Stimulated activated naive CD8-positive, alpha-beta T cell treated with anti-CD3 and anti-CD28 coated beads, Interleukin-15, amount 100 ng/mL, for 72 hours (primary cell): ENCODE results near the gene KCNC2.

Experiments
- ATAC-seq: fragments of 150-1000 bp; cut with Tn5 transposase; 2 replicates; pipeline ENCODE4 v1.10.0; 2021; ENCODE audit warnings: mild to moderate bottlenecking, moderate library complexity
- DNase-seq, 2 donors: peaks; one replicate each; pipeline ENCODE4 v3.0.0; 2021 to 2022
- H3K27ac Mint-ChIP-seq, 2 donors: one replicate each; pipeline ENCODE4 v1.8.0; 2022; ENCODE audit warnings: mild to moderate bottlenecking in 2 of 2, mixed read lengths in 2 of 2, moderate library complexity in 2 of 2
- H3K27me3 Mint-ChIP-seq: one replicate; pipeline ENCODE4 v1.8.0; 2022; ENCODE audit warnings: mixed read lengths
- H3K4me1 Mint-ChIP-seq: one replicate; pipeline ENCODE4 v1.8.0; 2022; ENCODE audit warnings: mild to moderate bottlenecking, mixed read lengths
- H3K4me3 Mint-ChIP-seq, 2 donors: one replicate each; pipeline ENCODE4 v1.8.0; 2022; ENCODE audit warnings: mild to moderate bottlenecking in 2 of 2, mixed read lengths in 2 of 2, moderate library complexity in 1 of 2
- H3K9me3 Mint-ChIP-seq, 2 donors: one replicate each; pipeline ENCODE4 v1.8.0; 2022; ENCODE audit warnings: mixed read lengths in 2 of 2

The KCNC2 gene

DNA sequence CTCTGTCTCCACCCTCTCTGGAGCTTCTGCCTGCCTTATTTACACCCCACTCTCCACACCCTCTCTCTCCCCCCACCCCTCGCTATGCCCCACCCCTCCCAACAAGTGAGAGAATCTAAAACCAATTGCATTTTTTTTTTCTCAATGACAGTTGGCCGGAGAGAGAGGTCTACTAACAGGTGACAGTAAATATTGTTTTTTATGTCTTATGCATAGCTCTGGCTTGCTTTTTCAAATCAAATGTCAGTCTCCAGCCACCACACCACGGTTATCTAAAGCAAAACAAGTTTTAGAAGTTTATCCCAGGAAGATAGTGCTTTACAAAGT is at the start of gene KCNC2:
Gene KCNC2 (minus strand): TSS at position 28 of the 327 bp plus-strand sequence.
- ATAC-seq (no peak), DNase-seq (no peak)
- Mint-ChIP-seq H3K9me3 (peaks cover 6 to 7% of the 10 kb centered on the region in 2 donors), H3K27me3 (peaks cover 54% of the 10 kb centered on the region), H3K27ac (no peak within 1 kb of the TSS), H3K4me1 (peaks cover 11% of the 10 kb centered on the region), H3K4me3 (peak within 1 kb of the TSS in 1 of 2 donors; percentile 1)

DNA sequence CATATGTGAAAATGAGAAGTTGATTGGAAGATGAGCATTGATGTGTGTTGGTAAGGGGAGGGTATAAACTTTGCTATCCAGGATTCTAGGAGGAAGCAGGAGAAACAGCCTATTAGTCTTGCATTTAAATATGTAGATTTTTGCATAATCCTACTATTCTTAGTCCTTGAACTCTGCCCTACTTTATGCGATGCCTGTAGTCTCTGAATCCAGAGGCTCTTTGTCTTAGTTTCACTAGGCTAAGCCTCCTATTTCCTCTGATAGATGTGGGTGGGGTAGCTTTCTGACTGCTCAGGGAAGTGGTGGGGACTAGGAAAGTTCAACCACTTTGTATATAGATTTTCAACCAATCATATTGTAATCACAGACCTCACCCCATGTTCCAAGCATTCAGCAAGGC is 49.5 kb upstream of the KCNC2 start:
- no peak overlapping the region for H3K4me3 Mint-ChIP-seq
- H3K27ac Mint-ChIP-seq, result peak overlapping the region in 1 of 2 donors; percentile 13
- H3K27me3 Mint-ChIP-seq, result no peaks in the 10 kb centered on the region

DNA sequence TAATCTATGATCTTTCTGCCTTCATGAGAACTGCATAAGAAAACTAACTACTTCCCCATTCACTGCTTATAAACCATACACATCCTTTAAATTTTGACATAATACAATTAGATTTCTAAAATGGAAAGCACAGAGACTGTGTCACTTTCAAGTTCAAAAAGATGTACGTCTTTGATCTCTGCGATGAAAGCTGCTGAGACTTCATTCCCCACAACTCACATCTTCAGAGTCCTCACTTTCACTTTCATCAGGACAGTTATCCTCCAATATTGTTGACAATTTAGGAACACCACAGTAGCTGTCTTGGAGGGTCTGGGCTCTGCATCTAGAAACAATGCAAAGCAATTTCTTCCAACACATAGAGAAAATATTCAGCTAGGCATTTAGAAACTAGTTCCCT is 47.9 kb upstream of the KCNC2 start:
- Mint-ChIP-seq H3K4me3 (peak overlapping the region in 1 of 2 donors; percentile 24), H3K9me3 (no peaks in the 10 kb centered on the region), H3K4me1 (peaks cover 10% of the 10 kb centered on the region), H3K27ac (peak overlapping the region in 1 of 2 donors; percentile 79), H3K27me3 (no peaks in the 10 kb centered on the region)
- DNase-seq (no peak), ATAC-seq (no peak)

More for the DNA sequence above, 49.5 kb upstream of the KCNC2 start:
- DNase-seq (no peak), ATAC-seq (no peak)
- H3K9me3 Mint-ChIP-seq, result no peaks in the 10 kb centered on the region
- peaks cover 10% of the 10 kb centered on the region for H3K4me1 Mint-ChIP-seq

DNA sequence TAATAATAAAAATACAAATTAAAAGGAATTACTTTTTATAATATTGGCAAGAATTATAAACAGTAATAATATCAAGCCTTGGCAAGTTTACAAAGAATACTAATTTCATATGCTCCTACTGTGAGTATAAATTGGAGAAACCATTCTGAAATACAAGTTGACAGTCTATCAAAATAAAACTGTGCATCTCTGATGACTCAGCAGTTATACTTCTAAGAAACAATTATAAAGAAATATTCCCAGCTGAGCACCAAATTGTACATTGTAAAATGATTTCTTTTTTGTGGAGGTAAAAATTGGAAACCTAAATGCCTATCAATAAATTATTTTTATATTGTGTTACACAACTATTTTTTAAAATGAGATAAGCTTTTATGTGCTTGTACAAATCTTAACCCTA is 35.5 kb upstream of the KCNC2 start:
- H3K4me1 Mint-ChIP-seq, result no peaks in the 10 kb centered on the region
- no peaks in the 10 kb centered on the region for H3K27me3 Mint-ChIP-seq
- peaks cover 7 to 8% of the 10 kb centered on the region in 2 donors for H3K9me3 Mint-ChIP-seq
- ATAC-seq (no peak), DNase-seq (no peak)
- no peak overlapping the region for H3K27ac Mint-ChIP-seq
- no peak overlapping the region for H3K4me3 Mint-ChIP-seq

DNA sequence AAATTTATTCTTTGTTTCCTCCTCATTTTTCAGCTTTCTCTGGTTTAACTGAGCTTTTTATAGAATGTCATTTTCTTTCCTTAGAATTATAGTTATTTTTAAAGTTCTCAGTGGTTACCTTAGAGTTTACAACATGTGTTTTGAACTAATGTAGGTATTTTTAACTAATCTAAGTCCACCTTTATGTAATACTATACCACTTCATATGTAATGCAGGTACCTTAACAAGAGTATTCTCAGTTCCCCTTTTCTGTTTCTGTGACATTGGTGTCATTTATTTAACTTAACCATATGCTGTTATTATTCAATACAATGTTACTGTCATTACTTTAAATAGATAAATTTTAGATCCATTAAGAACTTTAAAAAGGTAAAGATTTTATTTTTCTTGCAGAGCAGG is 30.3 kb upstream of the KCNC2 start:
- no peaks in the 10 kb centered on the region for H3K27me3 Mint-ChIP-seq
- H3K27ac Mint-ChIP-seq, result no peak overlapping the region
- no peaks in the 10 kb centered on the region for H3K4me1 Mint-ChIP-seq
- DNase-seq (no peak), ATAC-seq (no peak)
- H3K9me3 Mint-ChIP-seq, result peaks cover 7 to 8% of the 10 kb centered on the region in 2 donors
- no peak overlapping the region for H3K4me3 Mint-ChIP-seq

DNA sequence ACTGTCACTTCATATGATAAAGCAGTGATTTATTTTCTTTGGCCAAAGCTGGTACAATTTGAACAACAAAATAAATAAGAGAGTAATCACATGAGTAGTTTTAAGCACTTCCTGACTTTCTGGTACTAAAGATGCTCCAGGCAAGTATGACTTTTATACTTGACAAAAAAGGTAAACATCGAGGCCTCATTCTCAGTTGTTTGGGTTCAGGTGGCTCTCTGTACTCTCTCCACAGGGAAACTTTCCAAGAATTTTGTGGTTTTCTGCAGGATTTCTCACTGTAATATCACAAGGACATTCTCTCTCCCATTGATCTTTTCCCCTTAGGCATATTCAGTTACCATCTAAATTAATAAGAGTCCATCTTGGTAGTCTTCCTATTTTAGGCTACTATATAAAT is 26.6 kb upstream of the KCNC2 start:
- H3K27me3 Mint-ChIP-seq, result no peaks in the 10 kb centered on the region
- ATAC-seq (no peak), DNase-seq (no peak)
- H3K4me3 Mint-ChIP-seq, result no peak overlapping the region
- no peak overlapping the region for H3K27ac Mint-ChIP-seq
- no peaks in the 10 kb centered on the region for H3K4me1 Mint-ChIP-seq
- H3K9me3 Mint-ChIP-seq, result peaks cover 13% of the 10 kb centered on the region in 2 donors

DNA sequence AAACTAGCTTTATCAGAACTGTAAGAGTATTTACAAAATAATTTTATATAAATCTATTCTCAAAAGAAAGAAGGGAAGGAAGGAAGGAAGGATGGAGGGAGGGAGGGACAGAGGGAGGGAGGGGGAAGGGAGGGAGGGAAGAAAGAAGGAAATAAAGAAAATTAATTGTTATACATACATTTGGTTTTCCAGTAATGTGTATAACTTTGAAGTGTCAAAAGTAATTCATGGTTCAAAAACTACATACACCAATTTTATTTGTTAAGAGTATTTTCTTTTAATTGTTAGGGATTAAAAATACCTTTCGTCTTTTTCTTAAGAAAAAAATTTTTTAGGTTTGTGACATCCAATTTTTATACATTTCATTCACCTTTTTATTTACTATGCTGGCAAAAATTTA is 17.5 kb upstream of the KCNC2 start:
- H3K4me1 Mint-ChIP-seq, result no peaks in the 10 kb centered on the region
- DNase-seq, result no peak
- H3K27me3 Mint-ChIP-seq, result peaks cover 8% of the 10 kb centered on the region
- peaks cover 9 to 21% of the 10 kb centered on the region in 2 donors for H3K9me3 Mint-ChIP-seq
- H3K4me3 Mint-ChIP-seq, result no peak overlapping the region
- ATAC-seq, result no peak
- no peak overlapping the region for H3K27ac Mint-ChIP-seq

DNA sequence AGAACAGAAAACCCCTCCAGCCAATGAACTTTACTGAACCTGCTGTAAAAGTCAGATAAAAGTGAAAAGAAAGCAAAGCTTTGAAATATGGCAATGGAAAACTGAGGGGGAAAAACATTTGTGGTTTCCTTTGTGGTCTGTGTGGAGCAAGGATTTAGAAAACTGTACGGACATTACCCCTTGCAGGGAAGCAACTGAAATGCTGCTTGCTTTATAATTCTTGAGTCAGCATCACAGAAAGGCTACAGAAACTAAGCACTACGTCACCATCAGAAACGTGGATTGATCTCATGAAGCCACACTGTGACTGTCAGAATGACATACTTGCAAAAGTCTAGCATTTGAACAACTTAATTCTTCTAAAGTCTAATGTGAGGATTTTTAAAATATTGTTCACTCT is 2.4 kb upstream of the KCNC2 start:
- Mint-ChIP-seq H3K9me3 (peaks cover 0 to under 1% of the 10 kb centered on the region in 2 donors), H3K4me3 (no peak overlapping the region), H3K27me3 (peaks cover 38% of the 10 kb centered on the region), H3K4me1 (peaks cover 11% of the 10 kb centered on the region), H3K27ac (no peak overlapping the region)
- DNase-seq, result no peak
- ATAC-seq, result no peak

DNA sequence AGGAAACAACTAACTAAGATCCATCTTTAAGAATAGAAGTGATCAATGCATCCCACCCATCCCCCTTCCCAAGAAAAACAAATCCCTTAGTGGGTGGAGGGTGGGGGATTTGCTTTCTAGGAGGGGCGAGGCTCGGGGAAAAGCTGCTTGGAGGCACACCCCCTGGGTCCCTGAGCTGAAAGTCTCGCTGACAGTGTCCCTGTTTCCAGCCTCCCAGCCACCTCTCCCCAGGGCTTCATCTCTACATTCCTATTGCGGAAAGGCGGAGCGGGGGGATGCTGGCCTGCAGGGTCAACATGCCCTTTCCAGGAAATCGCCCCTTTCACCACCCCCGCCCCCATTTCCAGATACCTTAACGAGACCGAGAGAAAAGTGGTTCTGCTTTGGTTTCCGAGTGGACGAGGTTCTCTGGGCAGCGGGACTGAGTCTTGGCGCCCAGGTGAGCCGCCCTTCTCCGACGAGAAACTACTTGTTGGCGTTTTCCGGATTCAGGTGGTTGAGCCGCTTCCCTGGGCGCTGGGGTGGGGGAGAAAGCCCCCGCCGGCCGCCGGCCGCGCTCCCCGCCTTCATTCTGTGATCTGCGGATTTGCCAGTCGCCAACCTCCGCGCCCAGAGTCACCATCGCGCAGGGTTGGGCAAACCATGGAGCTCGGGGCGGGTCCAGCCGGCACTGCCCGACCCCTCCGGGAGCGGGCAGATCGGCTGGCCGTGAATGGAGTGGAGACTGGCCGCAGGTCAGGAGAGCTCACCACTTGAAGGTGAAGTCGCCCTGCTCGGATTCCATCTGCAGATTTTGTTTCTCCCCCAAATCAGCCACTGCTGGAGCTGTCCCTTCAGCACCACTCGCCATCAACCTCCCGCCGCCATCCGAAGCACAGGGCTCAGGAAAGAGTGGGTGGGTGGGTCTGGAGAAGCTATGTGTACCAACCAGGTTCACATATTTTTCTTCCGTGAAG is 505 bp downstream of the KCNC2 start:
- peaks cover 6 to 7% of the 10 kb centered on the region in 2 donors for H3K9me3 Mint-ChIP-seq
- peak overlapping the region in 1 of 2 donors; percentile 1 for H3K4me3 Mint-ChIP-seq
- H3K4me1 Mint-ChIP-seq, result peaks cover 11% of the 10 kb centered on the region
- ATAC-seq (peak; percentile 55), DNase-seq (no peak)
- peaks cover 54% of the 10 kb centered on the region for H3K27me3 Mint-ChIP-seq
- H3K27ac Mint-ChIP-seq, result no peak overlapping the region

DNA sequence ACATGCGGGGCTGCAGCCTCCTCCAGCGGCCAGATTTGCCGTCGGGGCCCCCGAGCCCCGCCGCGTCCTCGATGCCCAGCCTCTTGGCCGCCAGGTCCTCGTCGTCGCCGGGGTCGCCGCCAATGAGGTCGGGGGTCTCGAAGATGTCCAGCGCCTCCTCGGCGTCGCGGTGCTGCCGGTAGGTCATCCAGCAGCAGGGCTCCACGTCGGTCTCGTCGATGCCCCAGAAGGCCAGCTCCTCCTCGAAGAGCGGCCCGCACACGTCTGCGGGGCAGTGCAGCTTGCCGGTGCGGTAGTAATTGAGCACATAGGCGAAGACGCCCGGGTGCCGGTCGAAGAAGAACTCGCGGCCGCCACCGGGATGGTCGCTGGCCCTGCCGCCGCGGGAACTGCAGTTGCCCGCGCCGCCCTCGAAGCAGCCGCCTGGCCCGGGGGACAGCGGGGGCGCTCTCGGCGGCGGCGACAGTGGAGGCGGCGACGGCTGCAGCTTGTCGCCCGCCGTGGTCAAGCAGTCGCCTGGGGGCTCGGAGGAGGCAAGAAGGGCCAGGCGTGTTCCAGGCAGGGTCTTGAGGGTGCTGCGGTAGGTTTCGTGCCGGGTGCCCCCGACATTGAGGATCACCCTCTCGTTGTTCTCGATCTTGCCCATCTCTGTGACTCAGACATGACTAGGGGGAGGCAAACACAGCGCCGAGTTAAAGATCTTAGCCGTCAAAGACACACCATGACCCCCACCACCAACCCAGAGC is 2.1 kb downstream of the KCNC2 start:
- ATAC-seq (peak; percentile 45), DNase-seq (no peak)
- H3K4me1 Mint-ChIP-seq, result peaks cover 11% of the 10 kb centered on the region
- H3K4me3 Mint-ChIP-seq, result peak overlapping the region; percentile 18 to 41
- H3K27me3 Mint-ChIP-seq, result peaks cover 54% of the 10 kb centered on the region
- peaks cover 6 to 7% of the 10 kb centered on the region in 2 donors for H3K9me3 Mint-ChIP-seq
- H3K27ac Mint-ChIP-seq, result no peak overlapping the region

DNA sequence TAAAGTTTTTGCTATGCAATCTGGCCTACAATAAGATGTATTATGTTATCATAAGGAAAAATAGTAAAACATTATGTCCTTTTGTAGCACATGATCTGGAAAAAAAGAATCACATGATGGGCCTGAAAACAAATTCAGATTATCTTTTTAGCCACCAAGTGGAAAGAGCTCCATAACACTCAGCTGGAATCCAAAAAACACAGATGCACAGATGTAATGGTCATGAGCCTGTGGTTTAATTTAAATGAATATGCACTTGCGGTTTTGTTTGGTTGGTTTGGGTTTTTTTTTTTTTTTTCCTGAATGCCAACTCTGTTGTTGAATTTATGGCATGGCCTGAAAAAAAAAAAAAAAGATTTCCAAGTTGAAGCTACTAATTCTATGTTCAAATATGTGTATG is 4.1 kb downstream of the KCNC2 start:
- H3K27ac Mint-ChIP-seq, result no peak overlapping the region

DNA sequence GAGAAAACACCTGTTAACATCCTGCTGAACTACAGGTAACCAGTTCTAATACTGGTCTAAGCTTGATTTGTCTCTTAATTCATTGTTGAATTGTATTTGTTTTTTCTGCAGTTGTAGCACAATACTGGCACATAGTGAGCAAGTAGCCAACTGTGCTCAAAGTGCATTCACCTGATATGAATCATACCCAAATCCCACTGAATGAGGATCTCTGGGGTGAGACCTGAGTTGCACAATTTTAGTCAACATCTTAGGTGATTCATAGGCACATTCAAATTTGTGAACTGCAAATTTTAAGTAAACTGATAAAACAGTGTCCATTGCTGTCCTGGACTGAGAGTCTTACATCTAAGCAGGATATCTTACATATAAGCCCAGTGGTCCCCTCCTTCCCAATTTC is 12.8 kb downstream of the KCNC2 start:
- ATAC-seq (no peak), DNase-seq (no peak)
- Mint-ChIP-seq H3K27me3 (peaks cover 8% of the 10 kb centered on the region), H3K9me3 (no peaks in the 10 kb centered on the region), H3K4me3 (no peak overlapping the region), H3K27ac (no peak overlapping the region), H3K4me1 (peaks cover 8% of the 10 kb centered on the region)

More for the DNA sequence above, 4.1 kb downstream of the KCNC2 start:
- no peak for ATAC-seq
- no peak overlapping the region for H3K4me3 Mint-ChIP-seq
- H3K27me3 Mint-ChIP-seq, result peaks cover 50% of the 10 kb centered on the region
- peaks cover 6 to 7% of the 10 kb centered on the region in 2 donors for H3K9me3 Mint-ChIP-seq
- no peak for DNase-seq
- peaks cover 19% of the 10 kb centered on the region for H3K4me1 Mint-ChIP-seq

DNA sequence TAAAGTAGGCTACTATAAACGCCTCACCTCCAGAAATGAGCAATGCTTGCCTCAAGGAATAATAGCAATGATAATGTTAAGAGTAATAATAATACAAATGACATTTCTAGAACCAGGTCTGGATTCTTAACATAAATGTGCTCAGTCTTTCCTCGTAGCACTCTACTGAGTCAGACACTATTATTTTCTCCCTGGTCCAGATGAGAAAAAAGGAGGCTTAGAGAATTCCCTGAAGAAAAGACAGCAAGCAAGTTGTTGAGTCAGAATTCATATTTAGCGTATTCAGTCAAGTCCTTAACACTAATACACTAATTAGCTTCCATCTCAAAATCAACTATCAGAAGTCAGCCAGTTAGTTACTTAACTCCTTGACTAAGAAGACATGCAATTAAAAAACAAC is 13.2 kb downstream of the KCNC2 start:
- Mint-ChIP-seq H3K9me3 (no peaks in the 10 kb centered on the region), H3K4me1 (peaks cover 7% of the 10 kb centered on the region), H3K27ac (no peak overlapping the region), H3K27me3 (peaks cover 8% of the 10 kb centered on the region), H3K4me3 (no peak overlapping the region)
- ATAC-seq (no peak), DNase-seq (no peak)

DNA sequence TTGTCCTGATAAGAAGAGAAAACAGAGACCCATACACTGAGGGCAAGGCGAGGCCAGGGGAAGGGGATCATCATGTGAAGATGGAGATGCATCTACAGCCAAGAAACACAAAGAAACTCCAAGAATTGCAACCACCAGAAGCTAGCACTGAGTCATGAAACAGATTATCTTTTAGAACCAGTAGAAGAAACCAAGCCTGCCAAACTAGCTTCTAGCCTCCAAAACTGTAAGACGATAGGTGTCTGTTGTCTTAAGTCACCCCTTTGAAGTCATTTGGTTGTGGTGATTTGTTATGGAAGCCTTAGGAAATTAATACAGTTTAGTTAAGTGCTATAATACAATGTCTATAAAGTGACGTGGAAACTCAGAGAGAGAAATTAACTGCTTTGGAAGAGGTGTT is 15.4 kb downstream of the KCNC2 start:
- Mint-ChIP-seq H3K27me3 (peaks cover 8% of the 10 kb centered on the region), H3K27ac (no peak overlapping the region), H3K4me3 (no peak overlapping the region)

DNA sequence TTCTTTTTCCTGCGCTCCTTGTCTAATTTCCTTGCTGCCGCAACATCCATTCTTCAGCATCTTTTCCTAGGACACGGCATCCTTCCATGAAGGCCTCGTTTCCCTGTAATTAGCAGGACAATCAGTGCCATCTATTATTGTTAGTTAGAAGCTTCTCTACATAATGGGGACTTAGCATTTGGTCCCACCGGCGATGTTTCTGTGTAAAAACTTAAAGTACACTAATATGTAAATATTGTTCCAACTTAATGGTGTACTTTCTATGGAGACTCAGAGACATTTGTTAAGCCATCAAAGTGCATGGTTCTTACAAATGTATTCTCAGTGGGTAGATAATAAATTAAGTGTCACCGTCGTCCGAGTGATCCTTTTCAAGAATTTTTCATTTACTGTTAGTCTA is 17.4 kb downstream of the KCNC2 start:
- Mint-ChIP-seq H3K4me3 (no peak overlapping the region), H3K27ac (no peak overlapping the region), H3K4me1 (no peaks in the 10 kb centered on the region), H3K27me3 (peaks cover 3% of the 10 kb centered on the region), H3K9me3 (no peaks in the 10 kb centered on the region)
- ATAC-seq, result no peak
- DNase-seq, result no peak

More for the DNA sequence above, 15.4 kb downstream of the KCNC2 start:
- ATAC-seq, result no peak
- DNase-seq, result no peak
- Mint-ChIP-seq H3K9me3 (no peaks in the 10 kb centered on the region), H3K4me1 (no peaks in the 10 kb centered on the region)

DNA sequence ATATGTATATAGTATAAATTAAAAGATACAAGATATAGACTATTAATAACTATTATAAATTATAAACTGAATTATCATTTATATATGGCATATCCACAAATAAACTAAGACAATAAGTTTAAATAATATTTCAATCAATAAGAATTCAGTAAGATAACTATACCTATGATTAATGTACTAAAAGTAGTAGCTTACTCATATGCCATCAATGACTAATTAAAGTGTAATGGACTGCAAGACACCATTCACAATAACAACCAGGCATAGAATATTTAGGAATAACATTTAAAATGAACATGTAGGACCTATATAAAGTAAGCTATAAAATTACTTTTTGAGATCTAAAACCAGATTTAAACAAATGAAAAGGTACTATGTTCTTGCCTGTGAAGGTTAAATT is 18.8 kb downstream of the KCNC2 start:
- no peaks in the 10 kb centered on the region for H3K9me3 Mint-ChIP-seq
- no peaks in the 10 kb centered on the region for H3K27me3 Mint-ChIP-seq
- no peaks in the 10 kb centered on the region for H3K4me1 Mint-ChIP-seq
- DNase-seq, result no peak
- no peak for ATAC-seq
- H3K4me3 Mint-ChIP-seq, result no peak overlapping the region
- H3K27ac Mint-ChIP-seq, result no peak overlapping the region
